ENCODE data around the gene DLG2.
A peak's percentile ranks its signal among the peaks of the same experiment; 100 is the strongest.

DLG2 gene

DNA sequence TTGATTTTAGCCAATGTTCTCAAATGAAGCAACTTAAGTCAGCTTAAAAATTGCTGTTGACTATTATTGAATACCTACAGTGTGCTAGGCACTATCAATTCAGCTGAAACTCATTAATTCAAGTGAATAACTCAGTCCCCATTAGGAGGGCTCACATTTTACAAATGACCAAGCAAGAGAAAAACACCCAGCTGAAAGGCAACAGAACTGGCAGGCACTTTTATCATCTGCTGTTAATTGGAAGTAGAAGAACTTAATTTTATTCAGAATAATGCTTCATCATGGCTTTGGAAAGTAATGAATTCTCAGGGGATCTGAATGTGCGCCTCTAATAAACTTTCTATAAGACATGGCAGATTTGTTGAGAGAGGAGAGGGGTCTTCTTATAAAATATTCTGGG lies 1066.9 kb downstream of the DLG2 start:
- FAIRE-seq = no peak
- DNase-seq (ENCODE audit: extremely low spot score, insufficient read length, low read depth) = no peak

- DNase-seq (ENCODE audit: extremely low spot score, insufficient read length, low read depth) = no peak
- FAIRE-seq = peak; percentile 77
Measured at GRCh38 chr11:84558085-84558905, 1068.8 kb downstream of the DLG2 start.

GRCh38 chr11:84552791-84553190 lies 1074.4 kb downstream of the DLG2 start:
- DNase-seq (ENCODE audit: extremely low spot score, insufficient read length, low read depth) = no peak
- no peak for FAIRE-seq

DNA sequence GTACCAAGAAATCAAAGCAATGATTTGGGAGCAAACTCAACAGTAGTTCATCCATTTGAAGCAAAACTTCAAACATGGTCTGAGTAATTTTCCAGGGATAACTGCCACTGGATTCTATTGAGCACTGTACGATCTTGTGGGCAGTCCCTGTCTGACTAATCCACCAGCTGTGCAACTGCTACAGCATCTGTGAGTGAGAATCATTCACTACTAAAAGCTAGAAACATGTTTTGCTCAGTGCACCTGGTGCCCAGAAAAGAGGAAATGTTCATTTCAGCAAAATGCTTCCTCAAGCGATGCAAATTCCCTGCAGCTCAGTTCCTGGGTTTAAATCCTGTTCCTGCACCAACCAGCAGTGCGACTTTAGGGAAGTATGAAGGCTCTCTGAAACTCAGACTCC lies 1077.9 kb downstream of the DLG2 start:
- no peak for DNase-seq (ENCODE audit: extremely low spot score, insufficient read length, low read depth)
- FAIRE-seq = no peak

GRCh38 chr11:84544566-84544965 lies 1082.6 kb downstream of the DLG2 start:
- FAIRE-seq (no peak), DNase-seq (ENCODE audit: extremely low spot score, insufficient read length, low read depth) (no peak)

DNA sequence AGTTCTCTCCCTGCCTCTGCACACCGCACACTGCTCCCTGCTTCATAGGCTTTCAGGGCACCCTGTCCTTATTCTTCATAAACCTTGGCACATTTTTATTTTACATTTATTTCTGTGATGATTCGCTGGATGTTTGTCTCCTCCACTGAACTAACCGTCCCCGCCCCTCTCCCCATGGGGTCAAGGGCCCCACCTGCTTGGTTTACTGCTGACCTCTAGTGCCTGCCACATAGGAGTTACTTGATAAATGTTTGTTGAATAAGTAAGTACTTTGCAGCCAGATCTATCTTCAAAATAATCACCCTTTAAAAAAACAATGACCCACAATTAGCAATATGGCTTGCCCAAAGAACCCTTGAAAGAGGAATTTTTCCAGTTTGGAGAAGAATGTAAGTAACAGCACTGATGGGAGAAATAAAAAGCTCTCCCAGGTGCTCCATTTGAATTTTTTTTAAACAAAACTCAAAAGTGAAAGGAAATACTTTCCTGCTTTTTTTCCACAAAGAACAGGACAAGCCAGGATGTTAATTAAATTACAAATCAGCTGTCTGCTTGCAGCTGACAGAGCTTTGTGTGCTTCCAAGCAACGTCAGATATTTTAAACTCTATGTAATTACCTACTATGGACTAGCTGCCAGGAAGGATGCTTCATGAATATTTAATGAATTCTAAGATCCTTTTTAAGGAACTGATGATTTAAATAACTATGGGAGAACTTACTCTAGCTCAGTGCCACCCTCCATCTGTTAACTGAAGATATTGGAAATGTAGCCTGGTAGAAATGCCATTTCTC lies 1083.6 kb downstream of the DLG2 start:
- FAIRE-seq (no peak), DNase-seq (ENCODE audit: extremely low spot score, insufficient read length, low read depth) (no peak)

DNA sequence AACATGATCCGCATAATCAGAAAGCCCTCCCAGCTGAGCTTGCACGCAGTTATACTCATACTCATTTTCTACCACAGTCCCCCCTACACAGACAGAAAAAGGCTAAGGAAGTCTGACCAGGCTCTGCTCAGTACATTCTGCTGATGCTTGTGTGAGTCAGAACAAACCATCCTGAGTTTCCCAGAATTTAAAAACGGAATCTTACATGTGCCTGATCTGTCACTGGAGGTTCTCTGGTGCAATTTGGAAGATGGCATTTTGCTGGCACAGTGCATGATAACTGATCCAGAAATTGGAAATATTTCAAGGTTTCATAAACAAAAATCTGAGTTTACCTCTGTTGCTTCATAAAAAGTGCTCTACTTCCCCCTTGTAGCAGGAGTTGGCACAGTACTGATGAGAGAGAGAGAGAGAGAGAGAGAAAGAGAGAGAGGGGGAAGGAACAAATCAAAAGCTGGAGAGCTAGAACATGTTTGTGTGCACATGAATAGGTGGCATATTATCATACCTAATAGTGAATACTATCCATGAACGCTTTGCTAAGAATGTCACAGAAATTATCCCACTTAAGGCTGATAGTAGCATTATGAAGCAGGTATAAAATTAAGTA lies 1085.3 kb downstream of the DLG2 start:
- DNase-seq (ENCODE audit: extremely low spot score, insufficient read length, low read depth) = no peak
- no peak for FAIRE-seq

GRCh38 chr11:84536456-84536855 lies 1090.7 kb downstream of the DLG2 start:
- FAIRE-seq (no peak), DNase-seq (ENCODE audit: extremely low spot score, insufficient read length, low read depth) (no peak)

DNA sequence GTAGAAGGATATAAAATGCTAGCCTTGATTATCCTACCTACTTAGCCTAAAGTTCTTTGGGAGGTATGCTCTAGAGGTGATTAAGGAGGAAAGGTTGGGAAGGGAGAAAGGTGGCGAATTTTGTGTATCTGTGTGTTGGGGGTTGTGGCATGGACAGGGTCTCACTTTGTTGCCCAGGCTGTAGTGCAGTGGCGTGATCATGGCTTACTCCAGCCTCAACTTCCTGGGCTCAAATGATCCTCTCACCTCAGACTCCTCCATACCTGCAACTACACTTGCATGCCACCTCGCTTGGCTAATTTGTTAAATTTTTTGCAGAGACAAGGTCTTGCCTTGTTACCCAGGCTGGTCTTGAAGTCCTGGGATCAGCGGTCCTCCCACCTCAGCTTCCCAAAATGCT lies 1094.8 kb downstream of the DLG2 start:
- DNase-seq (ENCODE audit: extremely low spot score, insufficient read length, low read depth) (no peak), FAIRE-seq (no peak)

- DNase-seq (ENCODE audit: extremely low spot score, insufficient read length, low read depth) = no peak
- no peak for FAIRE-seq
Measured at GRCh38 chr11:84526250-84526649, 1100.9 kb downstream of the DLG2 start.

GRCh38 chr11:84524422-84525051 lies 1102.6 kb downstream of the DLG2 start:
- FAIRE-seq (no peak), DNase-seq (ENCODE audit: extremely low spot score, insufficient read length, low read depth) (no peak)

DNA sequence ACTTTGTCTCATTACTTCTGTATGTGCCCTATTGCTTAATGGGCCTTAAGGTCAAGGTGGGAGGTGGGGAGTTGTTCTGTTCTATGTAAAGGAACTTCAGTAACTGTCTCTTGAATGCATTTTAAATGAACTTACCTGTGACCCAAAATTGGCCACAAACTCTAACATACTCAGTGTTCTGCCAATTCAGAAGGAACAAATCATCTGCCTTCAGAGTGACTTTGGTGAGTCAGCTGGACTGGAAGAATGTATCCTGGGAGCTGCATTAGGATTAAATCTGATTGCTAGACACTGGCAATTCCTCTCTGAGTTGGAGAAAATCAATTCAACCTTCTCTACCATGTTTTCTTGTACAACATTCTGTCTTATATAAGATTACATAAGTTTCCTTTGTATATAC lies 1104.8 kb downstream of the DLG2 start:
- DNase-seq (ENCODE audit: extremely low spot score, insufficient read length, low read depth) (no peak), FAIRE-seq (no peak)

GRCh38 chr11:84518631-84519183 lies 1108.4 kb downstream of the DLG2 start:
- no peak for FAIRE-seq
- DNase-seq (ENCODE audit: extremely low spot score, insufficient read length, low read depth) = no peak

GRCh38 chr11:84514436-84514835 lies 1112.7 kb downstream of the DLG2 start:
- DNase-seq (ENCODE audit: extremely low spot score, insufficient read length, low read depth) (no peak), FAIRE-seq (no peak)

DNA sequence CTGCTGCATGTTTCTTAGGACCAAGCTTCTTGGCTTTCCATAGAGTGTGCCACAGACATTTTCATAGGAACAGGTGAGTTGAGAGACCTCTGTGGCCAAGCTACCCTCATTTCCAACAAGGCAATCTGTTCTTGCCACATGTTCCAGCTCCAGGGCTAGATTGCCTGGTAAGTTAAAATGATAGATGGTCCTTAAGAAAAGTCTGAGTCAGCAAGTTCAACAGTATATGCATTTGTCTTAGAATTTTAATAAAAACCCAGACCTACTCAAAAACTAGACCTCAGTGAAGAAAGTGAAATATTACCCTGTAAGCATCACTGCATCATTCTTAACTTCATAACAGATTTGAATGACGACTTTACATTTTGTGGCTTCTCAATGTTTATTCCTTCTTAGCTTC lies 1123.6 kb downstream of the DLG2 start:
- DNase-seq (ENCODE audit: extremely low spot score, insufficient read length, low read depth) (no peak), FAIRE-seq (no peak)

DNA sequence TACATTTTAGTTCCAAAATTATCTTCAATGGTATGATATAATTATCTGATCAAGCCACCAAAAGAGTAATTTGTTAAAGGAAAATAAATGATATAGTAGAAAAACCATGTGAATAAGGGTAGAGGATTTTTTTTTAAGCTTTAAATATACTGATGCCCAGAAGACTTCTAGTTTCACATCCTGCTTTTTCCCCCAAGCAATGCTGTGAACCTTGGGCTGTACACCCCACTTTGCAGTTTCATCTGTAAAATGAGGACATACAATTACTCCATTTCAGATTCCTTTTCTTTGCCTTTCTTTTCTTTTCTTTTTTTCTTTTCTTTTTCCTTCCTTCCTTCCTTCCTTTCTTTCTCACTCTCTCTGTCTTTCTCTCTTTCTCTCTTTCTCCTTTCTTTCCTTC lies 1125.4 kb downstream of the DLG2 start:
- DNase-seq (ENCODE audit: extremely low spot score, insufficient read length, low read depth) (no peak), FAIRE-seq (no peak)

DNA sequence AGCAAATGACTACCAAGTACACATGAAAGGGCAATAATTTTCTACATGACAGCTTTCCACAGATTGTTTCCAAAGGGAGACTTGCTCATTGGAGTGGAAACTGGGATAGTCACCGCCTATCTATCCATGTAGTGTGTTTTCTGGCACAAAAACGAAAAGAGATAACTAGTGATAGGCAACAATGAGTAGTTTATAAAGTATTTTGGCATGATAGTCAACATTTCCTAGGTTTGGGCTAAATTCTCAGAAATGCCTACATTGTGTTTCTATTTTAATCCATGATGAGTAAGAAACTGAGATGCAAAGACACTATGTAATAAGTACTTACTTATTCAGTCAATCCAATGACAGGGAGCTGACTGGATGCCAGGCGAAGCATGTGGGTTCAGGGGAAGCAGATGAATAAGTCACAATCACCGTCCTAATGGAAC lies 1129.1 kb downstream of the DLG2 start:
- FAIRE-seq = no peak

DNA sequence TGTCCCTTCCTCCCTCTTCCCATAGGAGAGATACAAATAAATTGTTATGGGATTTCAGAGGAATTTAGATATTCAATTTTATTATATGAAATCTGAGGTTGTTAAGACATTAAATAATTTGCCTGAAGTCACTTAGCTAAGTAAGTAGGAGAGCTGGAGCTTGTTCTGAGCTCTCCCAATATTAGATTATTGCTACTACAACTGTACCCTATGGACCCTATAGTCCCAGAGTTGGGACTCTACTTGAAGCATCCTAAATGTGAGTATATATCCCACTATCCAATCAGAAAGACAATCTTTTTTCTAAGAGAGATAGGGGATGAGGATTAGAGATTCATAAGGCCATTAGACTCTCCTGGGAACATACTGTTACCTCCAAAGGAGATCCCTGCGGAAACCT lies 1130.0 kb downstream of the DLG2 start:
- FAIRE-seq (no peak), DNase-seq (ENCODE audit: extremely low spot score, insufficient read length, low read depth) (no peak)

More for the DNA sequence above, 1129.1 kb downstream of the DLG2 start:
- no peak for DNase-seq (ENCODE audit: extremely low spot score, insufficient read length, low read depth)

GRCh38 chr11:84496122-84496521 lies 1131.0 kb downstream of the DLG2 start:
- no peak for FAIRE-seq
- DNase-seq (ENCODE audit: extremely low spot score, insufficient read length, low read depth) = no peak

- FAIRE-seq (no peak), DNase-seq (ENCODE audit: extremely low spot score, insufficient read length, low read depth) (no peak)
Measured at GRCh38 chr11:84480131-84480530, 1147.0 kb downstream of the DLG2 start.

All from GM18507 (cell line).